Hepatocyte (in vitro differentiated cells): ENCODE data around the gene NDEL1. TPM values are rescaled to one million over a fixed set of nuclear protein-coding genes. Genes with fewer than 3 reads are reported as not detected.
A peak's percentile ranks its signal among the peaks of the same experiment; 100 is the strongest.

Source experiments
- DNase-seq: peaks from one replicate; pipeline ENCODE4 v3.0.0-alpha.2; 2016; ENCODE audit warnings: low spot score
- H2AFZ ChIP-seq: fragments of 200-600 bp; sonication (generic); 2 replicates; pipeline ENCODE4 v1.6.0; 2016; ENCODE audit warnings: antibody characterized with exemption, mild to moderate bottlenecking
- H3K27ac ChIP-seq: fragments of 200-600 bp; sonication (generic); 2 replicates; pipeline ENCODE4 v1.5.1; 2016; ENCODE audit warnings: mild to moderate bottlenecking
- H3K27me3 ChIP-seq: fragments of 200-600 bp; sonication (generic); 2 replicates; pipeline ENCODE4 v1.6.1; 2016
- H3K36me3 ChIP-seq: fragments of 200-600 bp; sonication (generic); replicated peaks from 2 replicates; pipeline ENCODE4 v1.5.1; 2016; ENCODE audit warnings: low read depth; ENCODE audit not compliant: insufficient read depth
- H3K4me1 ChIP-seq: fragments of 200-600 bp; sonication (generic); 2 replicates; pipeline ENCODE4 v1.5.1; 2016; ENCODE audit warnings: mild to moderate bottlenecking, moderate library complexity; ENCODE audit not compliant: insufficient read depth
- H3K4me2 ChIP-seq: fragments of 200-600 bp; sonication (generic); 2 replicates; pipeline ENCODE4 v1.6.0; 2016
- H3K4me3 ChIP-seq: fragments of 200-600 bp; sonication (generic); 2 replicates; pipeline ENCODE4 v1.5.1; 2016; ENCODE audit warnings: mild to moderate bottlenecking
- H3K79me2 ChIP-seq: fragments of 200-600 bp; sonication (generic); 2 replicates; pipeline ENCODE4 v1.6.0; 2017; ENCODE audit warnings: mild to moderate bottlenecking
- H3K9me2 ChIP-seq: fragments of 200-600 bp; sonication (generic); replicated peaks from 2 replicates; pipeline ENCODE4 v1.6.0; 2017; ENCODE audit warnings: mild to moderate bottlenecking; ENCODE audit not compliant: insufficient read depth
- H3K9me3 ChIP-seq: fragments of 200-600 bp; sonication (generic); 2 replicates; pipeline ENCODE4 v1.5.1; 2016; ENCODE audit warnings: low read depth, mild to moderate bottlenecking
- H4K20me1 ChIP-seq: fragments of 200-600 bp; sonication (generic); 2 replicates; pipeline ENCODE4 v1.6.0; 2016; ENCODE audit warnings: mild to moderate bottlenecking; ENCODE audit not compliant: insufficient read depth, poor library complexity, severe bottlenecking
- CTCF ChIP-seq: fragments of 200-600 bp; sonication (generic); IDR thresholded peaks from 2 replicates; pipeline ENCODE4 v1.5.1; 2016; ENCODE audit warnings: antibody characterized with exemption, mild to moderate bottlenecking; ENCODE audit not compliant: poor library complexity
- EZH2 ChIP-seq: fragments of 200-600 bp; sonication (generic); IDR thresholded peaks from 2 replicates; pipeline ENCODE4 v1.6.1; 2016; ENCODE audit warnings: antibody characterized with exemption, mild to moderate bottlenecking, borderline replicate concordance
- EZH2phosphoT487 ChIP-seq: fragments of 200-600 bp; sonication (generic); IDR thresholded peaks from one replicate; pipeline ENCODE4 v1.6.1; 2018; ENCODE audit warnings: antibody characterized with exemption, mild to moderate bottlenecking, low read depth, moderate library complexity; ENCODE audit not compliant: unreplicated experiment, severe bottlenecking
- WGBS: methylation state at CpG from one replicate; pipeline ENCODE4 v1.1.6; 2016; ENCODE audit warnings: low lambda C conversion rate; ENCODE audit errors: missing lambda C conversion rate; 5-methylcytosine and 5-hydroxymethylcytosine counted together
- polyA plus RNA-seq: library from polyadenylated mRNA; unstranded; fragments of >200 nt; fragmentation: Nextera tagmentation; extraction: Ambion mirVana; gene quantifications from 2 replicates; pipeline ENCODE4 v1.2.1, GENCODE V29; 2016
- total RNA-seq: library from RNA; depleted of rRNA; stranded (reverse); fragments of >200 nt; gene quantifications from 2 replicates; pipeline ENCODE4 v1.2.3, GENCODE V29; 2014

NDEL1 gene
- total and polyA plus RNA-seq, 2 experiments from 2014 or later: 46.1 to 66.3 TPM

- Histone ChIP-seq H3K36me3 (no peaks in the 10 kb centered on the region), H4K20me1 (no peaks in the 10 kb centered on the region), H3K9me3 (no peaks in the 10 kb centered on the region), H3K27ac (peak overlapping the region; percentile 9), H3K4me3 (no peak overlapping the region), H3K4me2 (peak overlapping the region; percentile 50), H3K27me3 (no peaks in the 10 kb centered on the region), H3K9me2 (no peaks in the 10 kb centered on the region), H3K79me2 (peaks cover 4% of the 10 kb centered on the region), H2AFZ (no peak overlapping the region), H3K4me1 (peaks cover 5% of the 10 kb centered on the region)
- no peak for DNase-seq
- TF ChIP-seq CTCF: no peak
- WGBS: 73% methylated on average over 8 of the region's 8 CpGs
Measured at GRCh38 chr17:8451933-8452614, 16.4 kb downstream of the NDEL1 start.

- WGBS: 92% methylated on average over 3 of the region's 3 CpGs
- Histone ChIP-seq H4K20me1 (peaks cover 9% of the 10 kb centered on the region), H3K27me3 (no peaks in the 10 kb centered on the region), H3K9me2 (no peaks in the 10 kb centered on the region), H3K4me3 (no peak overlapping the region), H3K4me2 (no peak overlapping the region), H3K4me1 (peaks cover 5% of the 10 kb centered on the region), H3K36me3 (no peaks in the 10 kb centered on the region), H3K9me3 (no peaks in the 10 kb centered on the region), H2AFZ (no peak overlapping the region), H3K27ac (no peak overlapping the region), H3K79me2 (peaks cover 17% of the 10 kb centered on the region)
- TF ChIP-seq CTCF (no peak), EZH2 (no peak), EZH2phosphoT487 (no peak)
- no peak for DNase-seq
Measured at GRCh38 chr17:8453326-8453725, 17.6 kb downstream of the NDEL1 start.

- Histone ChIP-seq H3K4me1 (peaks cover 5% of the 10 kb centered on the region), H3K27me3 (no peaks in the 10 kb centered on the region), H3K4me2 (no peak overlapping the region), H3K9me2 (no peaks in the 10 kb centered on the region), H2AFZ (no peak overlapping the region), H3K27ac (no peak overlapping the region), H3K79me2 (peaks cover 35% of the 10 kb centered on the region), H3K36me3 (no peaks in the 10 kb centered on the region), H3K9me3 (no peaks in the 10 kb centered on the region), H3K4me3 (no peak overlapping the region), H4K20me1 (peaks cover 9% of the 10 kb centered on the region)
- 62% methylated on average over 2 of the region's 2 CpGs for WGBS
- TF ChIP-seq EZH2 (no peak), CTCF (no peak), EZH2phosphoT487 (no peak)
- no peak for DNase-seq
Measured at GRCh38 chr17:8455665-8456209, 20.1 kb downstream of the NDEL1 start.
